Endothelial cell of umbilical vein (primary cell): Measurements from ENCODE around the gene TOMM20. TPM values are rescaled to one million over a fixed set of nuclear protein-coding genes. Genes with fewer than 3 reads are reported as not detected.

Source experiments
- BruUV-seq: library from RNA; stranded (reverse); fragments of 400-500 nt; replicated peaks from 2 replicates; lab custom pipeline; 2021; lab: Mats Ljungman, UMichigan
- CTCF ChIA-PET: fragments of 300-600, 350-600 bp; sonication (Branson Sonifier 250); formaldehyde crosslinking; loops from one replicate; lab custom pipeline; 2021; ENCODE audit warnings: antibody characterized with exemption, inconsistent platforms; lab: Charles Lee
- POLR2A ChIA-PET: fragments of 300-600, 350-600 bp; sonication (Branson Sonifier 250); formaldehyde crosslinking; loops from one replicate; lab custom pipeline; 2021; ENCODE audit warnings: antibody characterized with exemption, inconsistent platforms; lab: Charles Lee
- DNase-seq: peaks from one replicate; pipeline ENCODE4 v3.0.0-alpha.2; 2011; ENCODE audit warnings: low read depth, low spot score
- FAIRE-seq: peaks from 2 replicates; lab custom pipeline; 2011; peaks lifted over from hg19 to GRCh38; lab: Jason Lieb, UNC
- H2AFZ ChIP-seq: 2 replicates; pipeline ENCODE4 v1.6.0; 2012; ENCODE audit warnings: low read depth, low read length, control low read depth, inconsistent platforms
- H3K27ac ChIP-seq: 2 replicates; pipeline ENCODE4 v1.5.1; 2011; ENCODE audit warnings: low read depth, mild to moderate bottlenecking, control low read depth, low read length, moderate library complexity; ENCODE audit not compliant: insufficient read depth
- H3K27me3 ChIP-seq, 2 experiments: 2 replicates each; pipeline versions ENCODE4 v1.6.0 to v1.6.1; 2011; ENCODE audit warnings: low read length in 2 of 2, mixed read lengths in 1 of 2; ENCODE audit not compliant: control insufficient read depth in 2 of 2, insufficient read depth in 2 of 2
- H3K36me3 ChIP-seq, 2 experiments: 2 replicates in 1 of 2; 3 replicates in 1 of 2; pipeline ENCODE4 v1.5.1; 2011; ENCODE audit warnings: low read length in 2 of 2, mild to moderate bottlenecking in 1 of 2, moderate library complexity in 1 of 2; ENCODE audit not compliant: control insufficient read depth in 2 of 2, insufficient read depth in 2 of 2; ENCODE audit errors: extremely low read depth in 1 of 2
- H3K4me1 ChIP-seq: 3 replicates; pipeline ENCODE4 v1.5.1; 2011; ENCODE audit warnings: mild to moderate bottlenecking, low read length; ENCODE audit not compliant: control insufficient read depth, insufficient read depth; ENCODE audit errors: extremely low read depth
- H3K4me2 ChIP-seq: 2 replicates; pipeline ENCODE4 v1.6.1; 2011; ENCODE audit warnings: low read length, control low read depth, mixed read lengths; ENCODE audit not compliant: insufficient read depth
- H3K4me3 ChIP-seq, 3 experiments: fragments of 200-600 bp in 1 of 3; sonication (generic), shearing (Covaris generic) in 1 of 3; replicated peaks in 1 of 3; 2 replicates each; pipeline ENCODE4 v1.5.1; 2011 to 2016; ENCODE audit warnings: control low read depth in 3 of 3, low read length in 3 of 3, mild to moderate bottlenecking in 2 of 3, inconsistent platforms in 1 of 3, low read depth in 1 of 3, moderate library complexity in 1 of 3; ENCODE audit not compliant: insufficient read depth in 1 of 3
- H3K79me2 ChIP-seq: 2 replicates; pipeline ENCODE4 v1.6.0; 2012; ENCODE audit warnings: low read length, inconsistent platforms; ENCODE audit not compliant: control insufficient read depth, insufficient read depth
- H3K9ac ChIP-seq: replicated peaks from 2 replicates; pipeline ENCODE3; 2011; ENCODE audit warnings: low read length, control low read depth; ENCODE audit not compliant: insufficient read depth; ENCODE audit errors: extremely low read depth
- H3K9me1 ChIP-seq: replicated peaks from 3 replicates; pipeline ENCODE4 v1.6.0; 2011; ENCODE audit warnings: mild to moderate bottlenecking, low read length; ENCODE audit not compliant: control insufficient read depth, insufficient read depth; ENCODE audit errors: extremely low read depth
- H3K9me3 ChIP-seq: replicated peaks from 2 replicates; pipeline ENCODE4 v1.5.1; 2012; ENCODE audit warnings: low read length, inconsistent platforms; ENCODE audit not compliant: control insufficient read depth, insufficient read depth
- H4K20me1 ChIP-seq: replicated peaks from 2 replicates; pipeline ENCODE3; 2011; ENCODE audit warnings: mild to moderate bottlenecking, low read length; ENCODE audit not compliant: control insufficient read depth, insufficient read depth; ENCODE audit errors: extremely low read depth
- CTCF ChIP-seq, 2 donors: IDR thresholded peaks; 1 replicate in 1 of 2; 2 replicates in 1 of 2; pipeline ENCODE4 v1.5.1; 2011; ENCODE audit warnings: low read length in 2 of 2, mild to moderate bottlenecking in 2 of 2, moderate library complexity in 2 of 2, control low read depth in 1 of 2, inconsistent platforms in 1 of 2, low read depth in 1 of 2; ENCODE audit not compliant: insufficient read depth in 1 of 2; ENCODE audit errors: extremely low read depth in 1 of 2
- EZH2 ChIP-seq: IDR thresholded peaks from 2 replicates; pipeline ENCODE4 v1.6.1; 2012; ENCODE audit warnings: borderline replicate concordance, low read depth, mild to moderate bottlenecking, moderate library complexity, low read length, inconsistent platforms; ENCODE audit not compliant: severe bottlenecking
- FOS ChIP-seq: IDR thresholded peaks from 2 replicates; pipeline ENCODE4 v1.6.1; 2011; ENCODE audit warnings: mild to moderate bottlenecking, low read length, moderate library complexity, borderline replicate concordance; ENCODE audit not compliant: insufficient read depth
- GATA2 ChIP-seq: IDR thresholded peaks from 2 replicates; pipeline ENCODE4 v1.7.0; 2011; ENCODE audit warnings: low read depth, mild to moderate bottlenecking, moderate library complexity, mixed read lengths, low read length; ENCODE audit not compliant: insufficient read length, insufficient read depth
- JUN ChIP-seq: IDR thresholded peaks from 2 replicates; pipeline ENCODE4 v1.6.1; 2011; ENCODE audit warnings: borderline replicate concordance, low read depth; ENCODE audit not compliant: insufficient read length, insufficient read depth
- MAX ChIP-seq: IDR thresholded peaks from 2 replicates; pipeline ENCODE4 v1.6.1; 2011; ENCODE audit not compliant: insufficient read depth, insufficient read length
- MYC ChIP-seq: IDR thresholded peaks from one replicate; pipeline ENCODE4 v1.6.1; 2011; ENCODE audit warnings: mild to moderate bottlenecking, low read depth, low read length
- POLR2A ChIP-seq: IDR thresholded peaks from 2 replicates; pipeline ENCODE4 v1.6.1; 2012; ENCODE audit warnings: low read depth, mild to moderate bottlenecking, control low read depth, low read length
- POLR2AphosphoS5 ChIP-seq: IDR thresholded peaks from 2 replicates; pipeline ENCODE4 v1.6.1; 2012; ENCODE audit warnings: low read depth, mild to moderate bottlenecking, control low read depth, low read length, moderate library complexity; ENCODE audit not compliant: insufficient read depth
- dilution Hi-C: fragments of 300-500 bp; cut with MboI; formaldehyde crosslinking; loops from one replicate; pipeline ENCODE4 v1.15.0; 2019; ENCODE audit warnings: low sequenced_read_pairs; ENCODE audit not compliant: extremely low pct_ligation_motif_present
- intact Hi-C: fragments of 100-400 bp; cut with micrococcal nuclease; formaldehyde crosslinking; loops from one replicate; pipeline ENCODE4 v1.10.0; 2022
- polyA plus RNA-seq, 4 experiments: library from polyadenylated mRNA; depleted of rRNA in 3 of 4; stranded (reverse) in 3 of 4; unstranded in 1 of 4; fragments of >200 nt; gene quantifications; 2 replicates each; pipeline versions ENCODE4 v1.2.1 to v1.2.3, GENCODE V29; 2011 to 2012; ENCODE audit warnings: missing spikeins in 1 of 4
- total RNA-seq: library from RNA; stranded (reverse); gene quantifications from 2 replicates; pipeline ENCODE4 v1.2.3, GENCODE V29; 2021

TOMM20 gene
- total and polyA plus RNA-seq, 2 donors (not counting 3 experiments of a cell fraction or from before 2014, with no cell fraction given): 42.5 to 98.4 TPM

GRCh38 chr1:235136111-235136510, 7.5 kb upstream of the TOMM20 start:
- H3K9me3 ChIP-seq: no peaks in the 10 kb centered on the region
- H3K27ac ChIP-seq: no peak overlapping the region
- H2AFZ ChIP-seq: no peak overlapping the region
- no peaks in the 10 kb centered on the region for H3K4me1 ChIP-seq
- ChIA-PET CTCF (no interaction called here), POLR2A (no interaction called here)
- no peak for FAIRE-seq
- H3K4me2 ChIP-seq: no peak overlapping the region
- dilution Hi-C loops (no loop called here), intact Hi-C loops (no loop called here)
- TF ChIP-seq MAX: no peak
- no peak for TF ChIP-seq CTCF (IDR thresholded peaks at IDR 0.05; ENCODE audit: extremely low read depth in 1 of 2, insufficient read depth in 1 of 2, low read depth in 1 of 2, low read length in 2 of 2)
- no peak for TF ChIP-seq MYC
- no peak for TF ChIP-seq JUN
- H3K79me2 ChIP-seq: no peaks in the 10 kb centered on the region
- no peaks in the 10 kb centered on the region for H3K9me1 ChIP-seq
- peaks cover 26% of the 10 kb centered on the region in 2 experiments for H3K36me3 ChIP-seq
- no peak overlapping the region for H3K9ac ChIP-seq
- DNase-seq: no peak
- H4K20me1 ChIP-seq: no peaks in the 10 kb centered on the region
- no peaks in the 10 kb centered on the region for H3K27me3 ChIP-seq
- H3K4me3 ChIP-seq: no peak overlapping the region
- BruUV-seq: no TSS peak

GRCh38 chr1:235134171-235134570, 5.5 kb upstream of the TOMM20 start:
- peaks cover 22 to 26% of the 10 kb centered on the region in 2 experiments for H3K36me3 ChIP-seq
- H4K20me1 ChIP-seq: no peaks in the 10 kb centered on the region
- no peaks in the 10 kb centered on the region for H3K4me1 ChIP-seq
- no peak overlapping the region for H3K27ac ChIP-seq
- dilution Hi-C loops (no loop called here), intact Hi-C loops (no loop called here)
- no peak overlapping the region for H3K9ac ChIP-seq
- no peak overlapping the region for H3K4me3 ChIP-seq
- H3K4me2 ChIP-seq: no peak overlapping the region
- no TSS peak for BruUV-seq
- DNase-seq: no peak
- ChIA-PET POLR2A (no interaction called here), CTCF (no interaction called here)
- no peaks in the 10 kb centered on the region for H3K9me1 ChIP-seq
- no peaks in the 10 kb centered on the region for H3K9me3 ChIP-seq
- no peak for FAIRE-seq
- H2AFZ ChIP-seq: no peak overlapping the region
- no peak for TF ChIP-seq GATA2
- no peak for TF ChIP-seq EZH2
- no peak for TF ChIP-seq JUN
- no peak for TF ChIP-seq MAX
- no peak for TF ChIP-seq MYC
- no peak for TF ChIP-seq CTCF (IDR thresholded peaks at IDR 0.05; ENCODE audit: extremely low read depth in 1 of 2, insufficient read depth in 1 of 2, low read depth in 1 of 2, low read length in 2 of 2)
- no peak for TF ChIP-seq POLR2AphosphoS5
- no peak for TF ChIP-seq FOS
- TF ChIP-seq POLR2A: no peak
- H3K79me2 ChIP-seq: no peaks in the 10 kb centered on the region
- no peaks in the 10 kb centered on the region for H3K27me3 ChIP-seq
